Lower lobe of right lung (tissue), 2 donors: ENCODE data around the gene LRRK1. TPM values are rescaled to one million over a fixed set of nuclear protein-coding genes. Genes with fewer than 3 reads are reported as not detected.

ENCODE experiments used
- ATAC-seq, 2 donors: fragments of 200-7000 bp; cut with Tn5 transposase; one replicate each; pipeline ENCODE4 v1.9.1; 2020 to 2022; ENCODE audit warnings: mild to moderate bottlenecking in 2 of 2, moderate library complexity in 2 of 2
- DNase-seq: peaks from one replicate; pipeline ENCODE4 v3.0.0-alpha.2; 2020
- H3K27ac ChIP-seq: fragments of 200-600 bp; one replicate; pipeline ENCODE4 v1.8.0; 2022
- H3K27me3 ChIP-seq: fragments of 200-600 bp; one replicate; pipeline ENCODE4 v1.8.0; 2022; ENCODE audit warnings: low read depth
- H3K36me3 ChIP-seq: fragments of 200-600 bp; one replicate; pipeline ENCODE4 v1.8.0; 2022; ENCODE audit warnings: mild to moderate bottlenecking
- H3K4me1 ChIP-seq: fragments of 200-600 bp; one replicate; pipeline ENCODE4 v1.8.0; 2022
- H3K4me3 ChIP-seq: fragments of 200-600 bp; one replicate; pipeline ENCODE4 v1.8.0; 2022; ENCODE audit warnings: mild to moderate bottlenecking
- H3K9me3 ChIP-seq: fragments of 200-600 bp; one replicate; pipeline ENCODE4 v1.8.0; 2022
- intact Hi-C: fragments of 100-400 bp; cut with DNase I; formaldehyde crosslinking; loops from one replicate; pipeline ENCODE4 v1.11.0; 2022
- total RNA-seq: library from RNA; stranded (reverse); fragmentation: NEBNext Ultra II Directional; extraction: Animal tissue kit (Norgen Biotek cat#: 25700); gene quantifications from one replicate; pipeline ENCODE4 v1.2.1, GENCODE V29; 2021
- TF ChIP-seq, protein P1 (sequence below): fragments of 200-600 bp; IDR thresholded peaks from one replicate; pipeline ENCODE4 v1.8.0; 2022; ENCODE audit warnings: antibody characterized with exemption, mild to moderate bottlenecking
- donor health status: DM: no; HTN: yes; CAD: no; lungs with severe emphysema.

LRRK1 gene
- total RNA-seq, 1 donor from 2014 or later, result 24.3 TPM

- intact Hi-C loops, result no loop called here
- Histone ChIP-seq H3K27ac (no peak overlapping the region), H3K9me3 (no peaks in the 10 kb centered on the region), H3K4me3 (no peak overlapping the region), H3K27me3 (no peaks in the 10 kb centered on the region), H3K36me3 (no peaks in the 10 kb centered on the region), H3K4me1 (no peaks in the 10 kb centered on the region)
- DNase-seq (no peak), ATAC-seq (no peak)
- TF ChIP-seq, protein P1, sequence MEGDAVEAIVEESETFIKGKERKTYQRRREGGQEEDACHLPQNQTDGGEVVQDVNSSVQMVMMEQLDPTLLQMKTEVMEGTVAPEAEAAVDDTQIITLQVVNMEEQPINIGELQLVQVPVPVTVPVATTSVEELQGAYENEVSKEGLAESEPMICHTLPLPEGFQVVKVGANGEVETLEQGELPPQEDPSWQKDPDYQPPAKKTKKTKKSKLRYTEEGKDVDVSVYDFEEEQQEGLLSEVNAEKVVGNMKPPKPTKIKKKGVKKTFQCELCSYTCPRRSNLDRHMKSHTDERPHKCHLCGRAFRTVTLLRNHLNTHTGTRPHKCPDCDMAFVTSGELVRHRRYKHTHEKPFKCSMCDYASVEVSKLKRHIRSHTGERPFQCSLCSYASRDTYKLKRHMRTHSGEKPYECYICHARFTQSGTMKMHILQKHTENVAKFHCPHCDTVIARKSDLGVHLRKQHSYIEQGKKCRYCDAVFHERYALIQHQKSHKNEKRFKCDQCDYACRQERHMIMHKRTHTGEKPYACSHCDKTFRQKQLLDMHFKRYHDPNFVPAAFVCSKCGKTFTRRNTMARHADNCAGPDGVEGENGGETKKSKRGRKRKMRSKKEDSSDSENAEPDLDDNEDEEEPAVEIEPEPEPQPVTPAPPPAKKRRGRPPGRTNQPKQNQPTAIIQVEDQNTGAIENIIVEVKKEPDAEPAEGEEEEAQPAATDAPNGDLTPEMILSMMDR, result no peak
Observed at GRCh38 chr15:101108791-101109190, 189.6 kb downstream of the LRRK1 start.

DNA sequence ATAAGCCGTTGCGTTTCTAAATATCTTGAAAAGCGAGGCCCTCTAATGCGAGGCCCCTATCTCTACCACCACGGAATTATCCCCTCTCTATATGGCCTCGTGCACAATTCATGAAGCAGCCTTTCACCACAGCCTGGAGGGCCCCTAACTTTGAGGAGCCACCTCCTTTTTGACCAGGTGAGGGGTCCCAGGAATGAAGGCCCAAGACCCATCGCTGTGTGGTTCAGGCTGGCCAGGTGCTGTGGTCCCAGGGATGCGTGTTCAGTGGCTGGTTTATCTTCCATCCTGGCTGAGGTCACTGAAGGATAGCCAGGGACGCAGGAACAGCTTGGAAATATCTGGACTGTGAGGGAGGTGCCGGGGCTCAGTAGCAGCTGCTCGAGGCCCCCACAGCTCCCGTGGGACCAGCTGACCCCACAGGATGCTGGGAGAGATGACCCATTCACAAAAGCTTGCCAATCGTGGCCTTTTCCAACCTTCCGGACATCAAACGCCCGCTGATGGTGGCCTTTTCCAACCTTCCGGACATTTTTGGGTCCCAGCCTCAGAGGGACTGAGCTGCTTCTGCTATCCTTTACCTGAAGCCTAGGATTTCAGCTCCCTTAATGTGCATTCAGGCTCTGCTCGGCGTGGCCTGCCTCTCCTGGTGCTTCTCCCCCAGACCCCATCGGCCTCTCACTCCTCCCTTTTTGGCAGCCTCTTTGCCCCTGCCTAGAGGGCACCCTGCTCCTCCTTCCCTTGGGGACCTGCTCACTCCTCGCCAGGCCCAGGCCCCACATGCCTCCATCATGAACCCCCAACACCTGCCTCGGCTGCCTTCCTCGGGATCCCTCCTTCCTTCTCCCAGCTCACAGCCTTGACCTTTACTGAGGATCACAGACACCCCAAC lies 191.8 kb downstream of the LRRK1 start:
- Histone ChIP-seq H3K27ac (no peak overlapping the region), H3K27me3 (no peaks in the 10 kb centered on the region), H3K4me3 (no peak overlapping the region), H3K36me3 (no peaks in the 10 kb centered on the region), H3K9me3 (no peaks in the 10 kb centered on the region), H3K4me1 (peaks cover 3% of the 10 kb centered on the region)
- TF ChIP-seq, protein P1, result no peak
- no peak for ATAC-seq
- intact Hi-C loops, result no loop called here
- no peak for DNase-seq

GRCh38 chr15:101111570-101112262 lies 192.6 kb downstream of the LRRK1 start:
- ATAC-seq, result no peak
- Histone ChIP-seq H3K4me3 (no peak overlapping the region), H3K4me1 (peaks cover 11% of the 10 kb centered on the region), H3K9me3 (no peaks in the 10 kb centered on the region), H3K27ac (no peak overlapping the region), H3K27me3 (no peaks in the 10 kb centered on the region), H3K36me3 (no peaks in the 10 kb centered on the region)
- intact Hi-C loops, result no loop called here
- TF ChIP-seq, protein P1, result no peak
- no peak for DNase-seq

GRCh38 chr15:101112336-101113113 lies 193.4 kb downstream of the LRRK1 start:
- H3K27ac ChIP-seq, result no peak overlapping the region
- no peaks in the 10 kb centered on the region for H3K36me3 ChIP-seq
- H3K9me3 ChIP-seq, result no peaks in the 10 kb centered on the region
- ATAC-seq, result no peak
- no peak for DNase-seq
- H3K4me1 ChIP-seq, result peaks cover 11% of the 10 kb centered on the region
- intact Hi-C loops, result no loop called here
- no peaks in the 10 kb centered on the region for H3K27me3 ChIP-seq
- TF ChIP-seq, protein P1, result no peak
- no peak overlapping the region for H3K4me3 ChIP-seq
